Lower leg skin (tissue), 3 donors: ENCODE measurements around the gene FARS2.

ENCODE experiments used
- CTCF ChIP-seq, 3 donors: fragments of 450-650 bp; IDR thresholded peaks; one replicate each; pipeline ENCODE4 v1.5.1; 2016; ENCODE audit warnings: antibody characterized with exemption in 3 of 3, mild to moderate bottlenecking in 3 of 3, moderate library complexity in 2 of 3
- POLR2A ChIP-seq, 2 donors: fragments of 450-650 bp; IDR thresholded peaks; one replicate each; pipeline ENCODE4 v1.6.1; 2016 to 2017; ENCODE audit warnings: antibody characterized with exemption in 2 of 2, mild to moderate bottlenecking in 1 of 2, moderate library complexity in 1 of 2

DNA sequence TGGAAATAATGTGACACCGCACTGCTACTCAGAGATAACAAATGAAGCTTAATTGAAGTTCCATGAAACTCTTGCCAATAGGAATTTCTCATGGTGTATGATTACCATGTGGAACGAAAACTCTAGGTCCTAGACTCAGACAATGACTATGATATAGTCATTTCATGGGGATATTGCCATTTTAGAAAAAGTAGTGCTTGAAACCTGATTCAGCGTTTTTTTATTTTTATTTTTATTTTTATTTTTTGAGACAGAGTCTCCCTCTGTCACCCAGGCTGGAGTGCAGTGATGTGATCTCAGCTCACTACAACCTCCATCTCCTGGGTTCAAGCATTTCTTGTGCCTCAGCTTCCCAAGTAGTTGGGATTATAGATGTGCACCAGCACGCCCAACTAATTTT lies 253.9 kb downstream of the FARS2 start:
- TF ChIP-seq CTCF (IDR thresholded peaks at IDR 0.05) (no peak), POLR2A (IDR thresholded peaks at IDR 0.05) (no peak)
